HEK293 (cell line): ENCODE results near the gene ZCCHC12.

Source experiments
- CTCF ChIA-PET: fragments of 350-600 bp; formaldehyde crosslinking; extraction: SDS; loops from one replicate; lab custom pipeline; 2021; ENCODE audit warnings: antibody characterized with exemption; lab: Yijun Ruan, JAX
- POLR2A ChIA-PET: fragments of 300-600 bp; formaldehyde crosslinking; extraction: SDS; loops from one replicate; lab custom pipeline; 2020; ENCODE audit warnings: antibody characterized with exemption, inconsistent platforms; lab: Yijun Ruan, JAX
- H3K27ac ChIP-seq: fragments of 200-500 bp; sonication (Bioruptor generic); 2 replicates; pipeline ENCODE4 v1.5.1; 2014; ENCODE audit warnings: low read depth, low read length, control low read depth, inconsistent platforms; ENCODE audit errors: extremely low read depth
- H3K36me3 ChIP-seq, 2 experiments: fragments of 200-500 bp in 1 of 2; sonication (Bioruptor generic) in 1 of 2; 1 replicate in 1 of 2; 2 replicates in 1 of 2; pipeline ENCODE4 v1.5.1; 2014 to 2017; ENCODE audit warnings: inconsistent platforms in 2 of 2, low read length in 2 of 2; ENCODE audit not compliant: control insufficient read depth in 2 of 2, insufficient read depth in 1 of 2
- H3K4me1 ChIP-seq: fragments of 200-500 bp; sonication (Bioruptor generic); 2 replicates; pipeline ENCODE4 v1.5.1; 2014; ENCODE audit warnings: mild to moderate bottlenecking, low read length, inconsistent platforms; ENCODE audit not compliant: control insufficient read depth, insufficient read depth
- H3K4me3 ChIP-seq: 2 replicates; pipeline ENCODE4 v1.5.1; 2011; ENCODE audit warnings: low read depth, mild to moderate bottlenecking, control low read depth, low read length, moderate library complexity
- H3K9me3 ChIP-seq: fragments of 200-500 bp; sonication (Bioruptor generic); 2 replicates; pipeline ENCODE4 v1.5.1; 2014; ENCODE audit warnings: low read depth, low read length, inconsistent platforms; ENCODE audit not compliant: control insufficient read depth, insufficient read depth
- SCRT2 ChIP-seq: fragments of 450-650 bp; formaldehyde crosslinking; IDR thresholded peaks from 2 replicates; pipeline ENCODE4 v1.5.1; 2016; ENCODE audit warnings: missing biosample characterization, missing genetic modification characterization
- TRIM28 ChIP-seq: IDR thresholded peaks from 2 replicates; pipeline ENCODE4 v1.6.1; 2011; ENCODE audit warnings: low read length, control low read depth, borderline replicate concordance
- ZNF121 ChIP-seq: fragments of 450-650 bp; formaldehyde crosslinking; IDR thresholded peaks from 2 replicates; pipeline ENCODE4 v1.5.1; 2016; ENCODE audit warnings: missing biosample characterization, missing genetic modification characterization
- ZNF658 ChIP-seq: fragments of 450-650 bp; formaldehyde crosslinking; IDR thresholded peaks from 2 replicates; pipeline ENCODE4; 2016; ENCODE audit warnings: missing biosample characterization, missing genetic modification characterization
- TF ChIP-seq, protein P1 (sequence below): fragments of 450-650 bp; formaldehyde crosslinking; conservative IDR thresholded peaks from 2 replicates; pipeline ENCODE4 v1.5.1; 2016; ENCODE audit warnings: low read depth, missing biosample characterization, missing genetic modification characterization
- TF ChIP-seq, protein P2 (sequence below): fragments of 450-650 bp; formaldehyde crosslinking; IDR thresholded peaks from 2 replicates; pipeline ENCODE4 v1.5.1; 2016; ENCODE audit warnings: missing biosample characterization, missing genetic modification characterization
- TF ChIP-seq, protein P3 (sequence below): fragments of 450-650 bp; formaldehyde crosslinking; IDR thresholded peaks from 2 replicates; pipeline ENCODE4 v1.5.1; 2017; ENCODE audit warnings: missing biosample characterization, missing genetic modification characterization
- TF ChIP-seq, protein P4 (sequence below): fragments of 450-650 bp; formaldehyde crosslinking; IDR thresholded peaks from 2 replicates; pipeline ENCODE4 v1.5.1; 2016; ENCODE audit warnings: missing biosample characterization, missing genetic modification characterization

The ZCCHC12 gene

DNA sequence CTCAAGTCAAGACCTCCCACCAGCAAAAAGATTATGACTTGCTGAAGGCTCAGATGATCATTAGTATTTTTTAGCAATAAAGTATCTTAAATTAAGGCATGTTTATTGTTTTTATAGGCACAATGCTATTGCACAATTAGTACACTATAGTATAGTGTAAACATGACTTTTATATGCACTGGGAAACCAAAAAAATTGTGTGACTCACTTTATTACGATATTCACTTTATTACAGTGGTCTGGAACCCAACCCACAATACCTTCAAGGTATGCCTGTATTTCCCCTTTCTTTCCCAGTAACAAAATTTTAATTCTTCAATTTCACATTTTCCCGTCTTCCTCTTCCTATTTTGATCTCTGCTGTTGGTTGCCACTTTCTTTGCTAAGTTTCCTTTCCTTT, 37.7 kb downstream of the ZCCHC12 start (continued):
- TF ChIP-seq, protein P1, sequence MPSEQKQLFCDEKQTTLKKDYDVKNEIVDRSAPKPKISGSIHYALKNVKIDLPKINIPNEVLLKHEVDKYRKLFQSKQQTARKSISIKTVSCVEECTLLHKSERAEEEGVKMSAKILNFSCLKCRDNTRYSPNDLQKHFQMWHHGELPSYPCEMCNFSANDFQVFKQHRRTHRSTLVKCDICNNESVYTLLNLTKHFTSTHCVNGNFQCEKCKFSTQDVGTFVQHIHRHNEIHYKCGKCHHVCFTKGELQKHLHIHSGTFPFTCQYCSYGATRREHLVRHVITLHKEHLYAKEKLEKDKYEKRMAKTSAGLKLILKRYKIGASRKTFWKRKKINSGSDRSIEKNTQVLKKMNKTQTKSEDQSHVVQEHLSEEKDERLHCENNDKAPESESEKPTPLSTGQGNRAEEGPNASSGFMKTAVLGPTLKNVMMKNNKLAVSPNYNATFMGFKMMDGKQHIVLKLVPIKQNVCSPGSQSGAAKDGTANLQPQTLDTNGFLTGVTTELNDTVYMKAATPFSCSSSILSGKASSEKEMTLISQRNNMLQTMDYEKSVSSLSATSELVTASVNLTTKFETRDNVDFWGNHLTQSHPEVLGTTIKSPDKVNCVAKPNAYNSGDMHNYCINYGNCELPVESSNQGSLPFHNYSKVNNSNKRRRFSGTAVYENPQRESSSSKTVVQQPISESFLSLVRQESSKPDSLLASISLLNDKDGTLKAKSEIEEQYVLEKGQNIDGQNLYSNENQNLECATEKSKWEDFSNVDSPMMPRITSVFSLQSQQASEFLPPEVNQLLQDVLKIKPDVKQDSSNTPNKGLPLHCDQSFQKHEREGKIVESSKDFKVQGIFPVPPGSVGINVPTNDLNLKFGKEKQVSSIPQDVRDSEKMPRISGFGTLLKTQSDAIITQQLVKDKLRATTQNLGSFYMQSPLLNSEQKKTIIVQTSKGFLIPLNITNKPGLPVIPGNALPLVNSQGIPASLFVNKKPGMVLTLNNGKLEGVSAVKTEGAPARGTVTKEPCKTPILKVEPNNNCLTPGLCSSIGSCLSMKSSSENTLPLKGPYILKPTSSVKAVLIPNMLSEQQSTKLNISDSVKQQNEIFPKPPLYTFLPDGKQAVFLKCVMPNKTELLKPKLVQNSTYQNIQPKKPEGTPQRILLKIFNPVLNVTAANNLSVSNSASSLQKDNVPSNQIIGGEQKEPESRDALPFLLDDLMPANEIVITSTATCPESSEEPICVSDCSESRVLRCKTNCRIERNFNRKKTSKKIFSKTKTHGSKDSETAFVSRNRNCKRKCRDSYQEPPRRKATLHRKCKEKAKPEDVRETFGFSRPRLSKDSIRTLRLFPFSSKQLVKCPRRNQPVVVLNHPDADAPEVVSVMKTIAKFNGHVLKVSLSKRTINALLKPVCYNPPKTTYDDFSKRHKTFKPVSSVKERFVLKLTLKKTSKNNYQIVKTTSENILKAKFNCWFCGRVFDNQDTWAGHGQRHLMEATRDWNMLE (tag by site-specific recombination): no peak
- TF ChIP-seq, protein P2, sequence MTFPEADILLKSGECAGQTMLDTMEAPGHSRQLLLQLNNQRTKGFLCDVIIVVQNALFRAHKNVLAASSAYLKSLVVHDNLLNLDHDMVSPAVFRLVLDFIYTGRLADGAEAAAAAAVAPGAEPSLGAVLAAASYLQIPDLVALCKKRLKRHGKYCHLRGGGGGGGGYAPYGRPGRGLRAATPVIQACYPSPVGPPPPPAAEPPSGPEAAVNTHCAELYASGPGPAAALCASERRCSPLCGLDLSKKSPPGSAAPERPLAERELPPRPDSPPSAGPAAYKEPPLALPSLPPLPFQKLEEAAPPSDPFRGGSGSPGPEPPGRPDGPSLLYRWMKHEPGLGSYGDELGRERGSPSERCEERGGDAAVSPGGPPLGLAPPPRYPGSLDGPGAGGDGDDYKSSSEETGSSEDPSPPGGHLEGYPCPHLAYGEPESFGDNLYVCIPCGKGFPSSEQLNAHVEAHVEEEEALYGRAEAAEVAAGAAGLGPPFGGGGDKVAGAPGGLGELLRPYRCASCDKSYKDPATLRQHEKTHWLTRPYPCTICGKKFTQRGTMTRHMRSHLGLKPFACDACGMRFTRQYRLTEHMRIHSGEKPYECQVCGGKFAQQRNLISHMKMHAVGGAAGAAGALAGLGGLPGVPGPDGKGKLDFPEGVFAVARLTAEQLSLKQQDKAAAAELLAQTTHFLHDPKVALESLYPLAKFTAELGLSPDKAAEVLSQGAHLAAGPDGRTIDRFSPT: no peak

DNA sequence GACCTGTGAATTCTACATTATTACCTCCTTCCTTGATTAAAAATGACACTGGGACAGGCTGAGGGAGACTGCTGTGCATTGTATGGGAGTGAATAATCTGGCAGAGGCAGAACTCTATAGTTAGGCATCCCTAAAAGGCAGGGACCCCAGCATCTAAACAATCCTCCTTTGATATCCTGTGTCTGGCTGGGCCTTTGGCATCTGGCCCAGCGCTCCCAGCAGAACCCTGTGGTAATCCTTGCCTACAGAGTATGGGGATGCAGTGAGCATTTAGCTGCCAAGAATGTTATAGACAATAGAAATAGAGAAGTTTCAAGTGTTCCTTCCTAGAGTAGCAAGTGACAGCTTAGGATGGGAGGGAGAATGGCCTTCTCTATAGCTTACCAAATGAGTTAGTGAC, 38.5 kb downstream of the ZCCHC12 start:
- ChIA-PET POLR2A (no interaction called here), CTCF (no interaction called here)
- Histone ChIP-seq H3K9me3 (no peaks in the 10 kb centered on the region), H3K36me3 (no peaks in the 10 kb centered on the region), H3K27ac (no peak overlapping the region), H3K4me1 (no peaks in the 10 kb centered on the region), H3K4me3 (no peak overlapping the region)
- TF ChIP-seq, protein P3, sequence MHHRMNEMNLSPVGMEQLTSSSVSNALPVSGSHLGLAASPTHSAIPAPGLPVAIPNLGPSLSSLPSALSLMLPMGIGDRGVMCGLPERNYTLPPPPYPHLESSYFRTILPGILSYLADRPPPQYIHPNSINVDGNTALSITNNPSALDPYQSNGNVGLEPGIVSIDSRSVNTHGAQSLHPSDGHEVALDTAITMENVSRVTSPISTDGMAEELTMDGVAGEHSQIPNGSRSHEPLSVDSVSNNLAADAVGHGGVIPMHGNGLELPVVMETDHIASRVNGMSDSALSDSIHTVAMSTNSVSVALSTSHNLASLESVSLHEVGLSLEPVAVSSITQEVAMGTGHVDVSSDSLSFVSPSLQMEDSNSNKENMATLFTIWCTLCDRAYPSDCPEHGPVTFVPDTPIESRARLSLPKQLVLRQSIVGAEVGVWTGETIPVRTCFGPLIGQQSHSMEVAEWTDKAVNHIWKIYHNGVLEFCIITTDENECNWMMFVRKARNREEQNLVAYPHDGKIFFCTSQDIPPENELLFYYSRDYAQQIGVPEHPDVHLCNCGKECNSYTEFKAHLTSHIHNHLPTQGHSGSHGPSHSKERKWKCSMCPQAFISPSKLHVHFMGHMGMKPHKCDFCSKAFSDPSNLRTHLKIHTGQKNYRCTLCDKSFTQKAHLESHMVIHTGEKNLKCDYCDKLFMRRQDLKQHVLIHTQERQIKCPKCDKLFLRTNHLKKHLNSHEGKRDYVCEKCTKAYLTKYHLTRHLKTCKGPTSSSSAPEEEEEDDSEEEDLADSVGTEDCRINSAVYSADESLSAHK (tag by site-specific recombination): peak; percentile 78
- no peak for TF ChIP-seq ZNF658 (tag by site-specific recombination)

DNA sequence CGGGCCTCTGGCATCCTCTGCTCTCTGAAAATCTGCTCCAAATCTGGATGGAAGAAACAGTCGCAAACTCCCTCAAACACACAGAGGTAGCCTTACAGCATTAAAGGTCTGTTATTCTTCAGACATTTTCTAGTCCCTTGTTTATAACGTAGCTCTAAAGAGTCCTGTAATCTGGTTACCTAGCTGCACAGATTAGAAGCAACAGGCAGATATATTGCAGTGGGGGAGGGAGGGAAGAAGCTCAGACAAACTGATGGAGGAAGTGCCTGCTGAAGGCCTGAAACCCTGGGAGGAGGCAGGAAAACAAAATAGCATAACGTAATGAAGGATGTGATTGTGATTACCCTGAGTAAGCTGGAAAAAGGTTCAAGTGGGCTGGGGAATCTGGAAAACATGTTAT, 39.4 kb downstream of the ZCCHC12 start:
- Histone ChIP-seq H3K4me3 (no peak overlapping the region), H3K9me3 (no peaks in the 10 kb centered on the region), H3K27ac (no peak overlapping the region), H3K36me3 (no peaks in the 10 kb centered on the region), H3K4me1 (no peaks in the 10 kb centered on the region)
- ChIA-PET POLR2A (no interaction called here), CTCF (interaction anchor here (0.6 to 0.8 kb wide), 2 partner anchors 17 to 82 kb away, joined by 3 to 5 read pairs; no protein-coding TSS in a partner anchor)
- TF ChIP-seq, protein P4, sequence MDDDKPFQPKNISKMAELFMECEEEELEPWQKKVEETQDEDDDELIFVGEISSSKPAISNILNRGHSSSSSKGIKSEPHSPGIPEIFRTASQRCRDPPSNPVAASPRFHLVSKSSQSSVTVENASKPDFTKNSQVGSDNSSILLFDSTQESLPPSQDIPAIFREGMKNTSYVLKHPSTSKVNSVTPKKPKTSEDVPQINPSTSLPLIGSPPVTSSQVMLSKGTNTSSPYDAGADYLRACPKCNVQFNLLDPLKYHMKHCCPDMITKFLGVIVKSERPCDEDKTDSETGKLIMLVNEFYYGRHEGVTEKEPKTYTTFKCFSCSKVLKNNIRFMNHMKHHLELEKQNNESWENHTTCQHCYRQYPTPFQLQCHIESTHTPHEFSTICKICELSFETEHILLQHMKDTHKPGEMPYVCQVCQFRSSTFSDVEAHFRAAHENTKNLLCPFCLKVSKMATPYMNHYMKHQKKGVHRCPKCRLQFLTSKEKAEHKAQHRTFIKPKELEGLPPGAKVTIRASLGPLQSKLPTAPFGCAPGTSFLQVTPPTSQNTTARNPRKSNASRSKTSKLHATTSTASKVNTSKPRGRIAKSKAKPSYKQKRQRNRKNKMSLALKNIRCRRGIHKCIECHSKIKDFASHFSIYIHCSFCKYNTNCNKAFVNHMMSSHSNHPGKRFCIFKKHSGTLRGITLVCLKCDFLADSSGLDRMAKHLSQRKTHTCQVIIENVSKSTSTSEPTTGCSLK (tag by site-specific recombination): no peak
- peak; percentile 72 for TF ChIP-seq SCRT2 (tag by site-specific recombination)
- peak; percentile 36; the same call in 1 of the 2 replicates for TF ChIP-seq TRIM28
- TF ChIP-seq ZNF121 (tag by site-specific recombination): no peak
